HG02870 (cell line): ENCODE data around the gene NPPB.
"Not testable (repeated sequence)": the region's sequence is repeated elsewhere in the genome, so short reads cannot be mapped to it uniquely, and the experiment has no call there.

ENCODE experiments used
- ATAC-seq: cut with Tn5 transposase; IDR thresholded peaks from one replicate; pipeline ENCODE4 v1.9.1; 2021; ENCODE audit warnings: mild to moderate bottlenecking, moderate library complexity; ENCODE audit not compliant: unreplicated experiment

NPPB gene

DNA sequence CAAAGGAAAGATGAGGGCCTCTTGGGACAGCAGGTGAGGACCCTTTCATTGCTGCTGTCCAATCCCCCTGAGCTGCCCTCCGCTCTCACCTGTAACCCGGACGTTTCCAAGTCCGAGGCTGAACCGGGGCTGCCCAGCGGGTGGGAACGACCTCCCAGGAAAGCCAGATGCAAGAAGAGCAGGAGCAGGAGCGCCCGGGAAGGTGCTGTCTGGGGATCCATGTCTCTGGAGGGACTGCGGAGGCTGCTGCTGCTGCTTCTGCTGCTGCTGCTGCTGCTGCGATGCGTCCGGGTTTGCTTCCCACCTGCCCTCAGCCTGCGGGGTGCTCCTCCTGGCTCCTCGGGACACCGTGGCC lies at the start of gene NPPB:
Gene NPPB, minus strand, starts transcription at position 333 of the 355 bp plus-strand sequence. Its CDS starts 112 bp downstream, at position 221.
- ATAC-seq: no peak

DNA sequence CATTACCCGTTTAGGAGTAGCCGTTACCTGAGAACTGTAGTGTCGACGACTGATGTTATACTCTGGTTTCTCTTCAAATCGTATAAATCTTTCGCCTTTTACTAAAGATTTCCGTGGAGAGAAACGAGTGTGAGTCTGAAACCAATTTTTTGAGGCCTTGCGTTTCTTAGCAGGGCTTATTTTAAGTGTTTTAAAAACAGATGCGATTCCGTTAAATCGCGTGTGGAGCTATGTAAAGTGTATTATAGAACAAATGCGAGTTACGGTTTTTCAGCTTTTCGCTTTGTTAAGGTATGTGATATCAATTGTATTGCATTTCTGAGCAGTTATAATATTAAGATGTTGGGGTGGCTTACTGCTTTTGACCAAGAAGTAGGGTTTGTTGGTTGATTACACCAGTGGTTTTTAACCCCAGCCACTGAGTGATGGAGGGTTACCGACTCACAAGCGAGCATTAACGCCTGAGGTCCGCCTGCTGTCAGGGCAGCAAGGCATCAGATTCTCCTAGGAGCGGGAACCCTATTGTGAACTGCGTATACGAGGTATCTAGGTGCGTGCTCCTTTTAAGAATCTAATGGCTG lies 49.4 kb upstream of the NPPB start:
- ATAC-seq: peak; percentile 52

DNA sequence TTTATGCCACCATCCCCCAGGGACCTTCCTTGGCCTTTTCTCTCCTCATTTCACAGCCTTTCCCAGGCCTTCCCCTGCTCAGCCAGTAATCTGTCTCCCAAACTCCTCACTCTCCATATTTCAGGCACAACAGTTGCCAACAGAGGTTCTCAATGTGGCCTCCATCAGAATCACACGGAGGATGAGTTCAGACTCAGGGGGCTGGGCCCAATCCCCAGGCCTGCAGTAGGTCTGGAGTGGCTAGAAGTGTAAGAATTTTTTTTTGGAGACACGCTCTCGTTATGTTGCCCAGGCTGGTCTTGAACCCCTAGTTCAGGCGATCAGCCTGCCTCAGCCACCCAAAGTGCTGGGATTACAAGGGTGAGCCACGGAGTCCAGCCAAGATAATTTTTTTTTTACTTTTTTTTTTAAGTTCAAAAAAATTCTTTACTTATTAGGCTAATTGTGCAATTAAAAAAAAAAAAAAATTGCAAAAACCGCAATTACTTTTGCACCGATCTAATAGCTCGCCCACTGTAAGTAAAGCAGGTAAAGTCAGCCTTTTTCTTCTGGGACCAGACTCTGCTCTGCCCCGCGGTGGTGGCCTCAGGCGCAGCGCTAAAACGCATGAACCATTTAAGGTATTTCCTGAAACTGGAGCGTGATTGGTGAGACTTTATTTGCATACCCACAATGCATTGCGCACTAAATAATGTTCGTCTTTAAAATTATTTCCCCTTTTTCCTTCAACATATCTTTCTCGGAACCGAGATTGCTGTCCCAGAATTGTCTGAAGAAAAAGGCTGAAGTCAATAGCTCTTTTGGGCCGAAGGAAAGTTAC lies 48.7 kb upstream of the NPPB start:
- peak; percentile 40 for ATAC-seq

DNA sequence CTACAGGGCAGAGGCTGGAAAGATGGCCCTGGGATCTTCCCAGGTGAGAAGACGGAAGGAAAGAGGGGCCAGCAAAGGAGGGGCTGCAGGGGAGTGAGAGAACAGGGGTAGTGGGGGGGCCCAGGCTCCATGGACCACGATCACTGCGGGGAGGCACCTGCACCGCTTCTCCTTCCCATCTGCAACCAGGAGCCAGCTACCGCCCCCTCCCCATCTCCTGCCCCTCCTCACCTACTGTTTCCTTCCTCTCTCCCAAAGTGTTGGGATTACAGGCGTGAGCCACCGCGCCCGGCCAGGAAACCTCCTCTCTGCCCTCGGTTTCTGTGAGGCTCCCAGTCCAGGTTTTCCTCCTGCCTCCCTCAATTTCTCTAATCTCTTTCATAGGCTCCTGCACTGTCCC lies 48.1 kb upstream of the NPPB start:
- ATAC-seq: no peak

DNA sequence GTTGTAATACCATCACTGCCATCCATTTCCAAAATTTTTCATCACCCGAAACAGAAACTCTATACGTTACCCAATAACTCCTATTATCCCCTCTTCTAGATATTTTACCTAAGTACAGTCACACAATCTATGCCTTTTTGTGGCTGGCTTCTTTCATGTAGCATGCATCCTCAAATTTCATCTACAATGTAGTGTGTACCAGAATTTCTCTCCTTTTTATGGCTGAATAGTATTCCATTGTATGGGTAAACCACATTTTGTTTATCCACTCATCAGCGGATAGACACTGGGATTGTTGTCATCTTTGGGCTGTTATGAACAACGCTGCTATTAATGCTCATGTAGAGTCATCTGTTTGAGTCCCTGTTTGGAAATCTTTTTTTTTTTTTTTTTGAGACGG lies 46.2 kb upstream of the NPPB start:
- no peak for ATAC-seq

DNA sequence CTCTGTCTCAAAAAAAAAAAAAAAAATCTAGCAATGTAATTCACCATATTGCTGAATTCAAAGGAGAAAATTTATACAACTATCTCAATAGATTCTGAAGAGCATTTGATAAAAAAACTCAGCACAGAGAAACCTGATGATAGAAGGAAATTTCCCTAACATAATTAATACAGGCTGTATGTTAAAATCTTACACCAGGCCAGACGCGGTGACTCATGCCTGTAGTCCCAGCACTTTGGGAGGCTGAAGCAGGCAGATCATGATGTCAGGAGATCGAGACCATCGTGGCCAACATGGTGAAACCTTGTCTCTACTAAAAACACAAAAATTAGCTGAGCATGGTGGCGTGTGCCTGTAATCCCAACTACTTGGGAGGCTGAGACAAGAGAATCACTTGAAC lies 45.4 kb upstream of the NPPB start:
- not testable (repeated sequence) for ATAC-seq

DNA sequence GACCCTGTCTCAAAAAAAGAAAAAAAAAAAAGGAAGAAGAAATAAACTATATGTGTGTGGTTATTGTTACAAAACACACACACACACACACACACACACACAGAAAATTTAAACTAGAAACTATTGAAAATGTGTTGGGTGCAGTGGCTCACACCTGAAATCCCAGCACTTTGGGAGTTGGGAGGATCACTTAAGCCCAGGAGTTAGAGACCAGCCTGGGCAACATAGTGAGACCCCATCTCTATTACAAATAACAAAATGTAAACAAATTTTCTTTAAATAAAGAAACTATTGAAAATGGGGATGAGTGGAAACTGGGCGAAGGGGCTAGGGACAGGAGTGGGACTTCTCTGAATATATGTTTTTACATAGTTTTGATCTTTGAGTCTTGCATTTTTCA lies 44.5 kb upstream of the NPPB start:
- ATAC-seq: no peak

DNA sequence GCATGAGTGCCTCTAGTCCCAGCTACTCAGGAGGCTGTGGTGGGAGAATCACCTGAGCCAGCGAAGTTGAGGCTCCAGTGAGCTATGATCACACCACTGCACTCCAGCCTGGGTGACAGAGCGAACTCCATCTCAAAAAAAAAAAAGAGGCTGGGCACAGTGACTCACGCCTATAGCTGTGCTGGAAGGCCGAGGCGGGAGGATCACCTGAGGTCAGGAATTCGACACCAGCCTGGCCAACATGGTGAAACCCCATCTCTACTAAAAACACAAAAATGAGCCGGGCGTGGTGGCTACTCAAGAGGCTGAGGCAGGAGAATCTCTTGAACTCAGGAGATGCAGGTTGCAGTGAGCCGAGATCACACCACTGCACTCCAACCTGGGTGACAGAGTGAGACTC lies 42.7 kb upstream of the NPPB start:
- ATAC-seq: not testable (repeated sequence)

DNA sequence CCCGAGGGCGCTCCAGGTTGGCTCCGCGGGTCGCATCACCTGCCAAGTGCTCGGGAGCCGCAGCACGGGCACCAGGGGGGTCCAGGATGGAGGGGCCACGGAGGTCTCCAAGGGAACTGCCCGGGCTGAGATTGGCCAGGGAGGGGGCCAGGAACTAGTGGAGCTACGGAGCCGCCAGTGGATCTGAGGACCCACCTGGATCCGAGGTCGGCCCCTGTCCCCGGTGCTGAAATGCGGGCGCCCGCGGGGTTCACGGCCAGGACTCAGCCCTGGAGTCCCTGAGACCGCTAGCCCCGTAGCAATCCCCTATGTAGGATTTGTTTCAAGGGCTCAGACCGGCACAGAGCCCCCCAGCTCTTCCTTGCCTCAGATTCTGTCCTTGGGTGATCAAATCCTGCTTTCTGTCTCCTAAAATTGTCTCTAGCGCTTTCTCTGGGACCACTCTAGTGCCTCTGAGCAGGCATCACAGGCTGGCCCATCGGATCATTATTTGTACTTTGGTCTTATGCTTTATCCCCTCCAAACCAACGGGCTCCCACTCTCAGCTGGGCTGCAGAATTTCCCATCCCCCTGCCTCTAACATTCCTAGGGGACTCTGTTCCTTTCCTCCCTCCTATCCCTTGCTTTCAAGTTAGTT lies 40.2 kb upstream of the NPPB start:
- ATAC-seq: no peak

DNA sequence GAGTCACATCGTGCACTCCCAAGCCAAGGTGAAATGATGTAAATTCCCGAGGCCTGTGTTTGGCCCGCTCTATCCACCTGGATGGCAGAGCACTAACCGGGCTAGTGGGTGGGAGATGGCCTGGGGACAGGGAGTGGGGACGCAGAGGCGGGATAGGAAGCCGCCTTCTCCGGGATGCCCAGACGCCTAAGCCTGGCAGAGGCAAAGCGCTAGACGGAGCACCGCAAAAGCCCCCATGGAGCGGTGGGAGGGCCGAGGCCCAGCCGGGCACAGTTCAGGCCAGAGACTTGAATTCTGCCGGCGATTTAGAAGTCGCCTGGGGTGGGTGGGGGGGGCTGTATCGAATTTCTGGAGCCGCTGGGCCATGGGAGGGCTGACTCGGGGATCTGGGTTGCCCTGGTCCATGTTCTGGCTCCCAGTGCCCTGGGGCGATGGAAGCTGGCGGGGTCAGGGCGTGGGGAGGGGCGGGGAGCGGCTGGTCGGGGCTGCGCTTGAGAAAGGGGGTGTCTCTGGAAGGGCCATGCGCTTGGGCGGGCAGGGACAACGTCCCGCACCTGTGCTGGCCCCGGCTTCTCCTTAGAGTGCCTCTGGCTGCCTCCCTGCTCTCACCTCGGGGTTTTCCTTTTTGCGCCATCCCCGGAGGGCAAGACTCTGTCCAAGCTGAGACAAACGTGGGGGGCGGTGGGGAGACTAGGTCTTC lies 39.5 kb upstream of the NPPB start:
- ATAC-seq: no peak

DNA sequence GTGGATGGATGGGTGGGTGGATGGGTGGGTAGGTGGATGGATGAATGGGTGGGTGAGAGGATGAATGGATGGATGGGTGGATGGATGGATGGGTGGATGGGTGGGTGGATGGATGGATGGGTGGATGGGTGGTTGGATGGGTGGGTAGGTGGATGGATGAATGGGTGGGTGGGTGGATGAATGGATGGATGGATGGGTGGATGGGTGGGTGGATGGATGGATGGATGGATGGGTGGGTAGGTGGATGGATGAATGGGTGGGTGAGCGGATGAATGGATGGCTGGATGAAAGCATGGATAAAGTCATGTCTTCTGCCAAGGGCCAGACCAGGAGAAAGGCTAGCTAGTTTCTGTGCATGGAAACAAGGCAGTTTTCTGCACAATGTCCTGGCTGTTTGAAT lies 35.8 kb upstream of the NPPB start:
- ATAC-seq: not testable (repeated sequence)

DNA sequence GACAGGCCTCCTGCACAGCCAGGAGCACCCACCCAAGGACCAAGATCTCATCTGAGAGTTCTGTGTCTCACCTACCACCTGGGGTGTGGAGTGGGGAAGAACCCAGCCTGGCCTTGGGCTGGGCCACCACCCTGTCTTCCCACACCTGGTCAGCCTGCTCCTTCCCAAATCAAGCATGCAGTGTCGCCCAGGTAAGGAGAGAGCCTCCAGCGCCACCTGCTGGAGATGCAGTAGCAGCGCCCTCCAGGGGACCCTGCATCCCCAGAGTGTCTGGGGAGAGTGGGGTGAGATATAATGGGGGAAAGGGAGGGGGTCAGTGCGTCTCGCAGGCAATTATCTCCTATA lies 35.1 kb upstream of the NPPB start:
- no peak for ATAC-seq

DNA sequence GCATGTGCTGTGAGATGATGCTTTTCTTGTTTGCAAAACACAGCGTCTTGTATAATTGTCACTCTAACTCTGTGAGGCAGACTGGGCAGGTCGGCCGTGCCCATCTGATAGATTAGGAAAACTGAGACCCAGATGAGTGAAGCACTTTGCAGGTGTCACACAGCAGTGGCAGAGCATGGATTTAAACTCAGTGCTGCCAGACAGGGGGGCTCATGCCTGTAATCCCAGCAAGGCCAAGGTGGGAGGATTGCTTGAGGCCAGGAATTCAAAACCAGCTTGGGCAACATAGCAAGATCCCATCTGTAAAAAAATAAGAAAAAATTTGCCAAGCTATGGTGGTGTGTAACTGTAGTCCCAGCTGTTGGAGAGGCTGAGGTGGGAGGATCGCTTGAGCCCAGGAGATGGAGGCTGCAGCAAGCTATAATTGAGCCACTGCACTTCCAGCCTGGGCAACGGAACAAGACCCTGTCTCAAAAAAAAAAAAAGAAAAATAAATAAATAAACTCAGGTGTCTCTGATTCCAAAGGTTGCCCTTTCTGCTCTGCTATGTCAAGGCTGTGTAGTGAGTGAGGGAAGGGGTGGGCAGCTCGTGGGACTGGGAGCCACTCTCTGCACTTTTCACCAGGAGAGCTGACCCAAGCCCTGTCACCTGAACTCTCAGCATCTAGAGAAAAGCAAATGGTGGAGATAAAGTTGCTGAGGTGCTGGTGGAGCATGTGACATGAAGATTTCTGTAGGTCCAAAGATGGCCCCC lies 32.9 kb upstream of the NPPB start:
- ATAC-seq: no peak

DNA sequence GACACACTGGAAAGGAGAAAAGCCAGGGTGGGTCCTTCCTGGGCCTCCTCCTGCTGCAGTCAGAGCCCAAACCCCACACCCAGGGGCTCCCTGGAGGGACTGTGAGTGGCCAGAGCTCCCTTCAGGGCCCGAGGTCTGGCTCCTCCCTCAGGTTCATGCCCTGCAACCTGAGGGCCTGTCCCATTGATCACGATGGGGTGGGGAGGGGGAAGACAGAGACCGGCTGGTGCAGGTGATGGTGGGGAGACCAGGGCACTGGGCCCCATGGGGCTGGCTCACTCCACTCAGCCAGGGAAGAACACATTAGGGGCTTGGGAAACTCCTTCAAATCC lies 30.1 kb upstream of the NPPB start:
- ATAC-seq: no peak

DNA sequence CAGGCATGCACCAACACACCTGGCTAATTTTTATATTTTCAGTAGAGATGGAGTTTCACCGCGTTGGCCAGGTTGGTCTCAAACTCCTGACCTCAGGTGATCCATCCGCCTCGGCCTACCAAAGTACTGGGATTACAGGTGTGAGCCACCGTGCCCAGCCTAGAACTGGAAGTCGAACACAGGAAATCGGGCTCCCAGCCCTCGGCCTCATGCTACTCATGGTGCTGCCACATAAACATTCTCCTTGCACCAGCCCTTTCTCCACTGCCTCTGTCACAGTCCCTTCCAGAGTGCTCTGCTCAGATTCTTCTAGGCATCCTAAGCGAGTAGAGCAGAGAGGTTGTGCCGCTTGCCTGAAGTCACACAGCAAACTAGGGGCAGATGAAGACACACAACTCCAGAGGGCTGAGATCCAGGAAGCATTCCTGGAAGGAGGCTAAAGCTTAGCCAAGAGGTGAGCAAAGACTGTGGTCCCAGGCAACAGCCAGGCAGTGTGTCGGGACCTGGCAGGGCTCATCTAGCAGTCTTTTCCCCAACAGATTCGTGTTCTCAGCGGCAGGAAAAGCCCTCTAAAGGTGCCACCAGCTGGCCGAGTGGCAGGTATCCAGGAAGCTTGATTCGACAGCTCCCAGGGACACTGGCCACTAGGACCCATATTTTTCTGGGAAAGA lies 29.6 kb upstream of the NPPB start:
- ATAC-seq: no peak

DNA sequence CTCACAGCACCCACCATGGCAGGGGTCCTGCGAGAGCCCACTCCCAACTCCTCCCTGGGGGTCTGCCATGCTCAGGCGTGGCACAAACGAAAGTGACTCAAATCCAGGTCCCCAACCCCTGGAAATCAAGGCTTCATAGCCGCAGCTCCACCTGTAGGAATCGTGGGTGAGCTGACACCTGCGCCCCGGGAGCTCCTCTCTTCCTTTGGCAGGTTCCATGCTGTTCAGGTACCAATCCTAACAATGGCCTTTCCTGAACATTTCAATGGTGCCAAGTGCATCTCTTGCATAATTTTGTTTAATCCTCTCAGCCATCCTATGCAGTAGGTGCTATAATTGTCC lies 28.9 kb upstream of the NPPB start:
- ATAC-seq: no peak

DNA sequence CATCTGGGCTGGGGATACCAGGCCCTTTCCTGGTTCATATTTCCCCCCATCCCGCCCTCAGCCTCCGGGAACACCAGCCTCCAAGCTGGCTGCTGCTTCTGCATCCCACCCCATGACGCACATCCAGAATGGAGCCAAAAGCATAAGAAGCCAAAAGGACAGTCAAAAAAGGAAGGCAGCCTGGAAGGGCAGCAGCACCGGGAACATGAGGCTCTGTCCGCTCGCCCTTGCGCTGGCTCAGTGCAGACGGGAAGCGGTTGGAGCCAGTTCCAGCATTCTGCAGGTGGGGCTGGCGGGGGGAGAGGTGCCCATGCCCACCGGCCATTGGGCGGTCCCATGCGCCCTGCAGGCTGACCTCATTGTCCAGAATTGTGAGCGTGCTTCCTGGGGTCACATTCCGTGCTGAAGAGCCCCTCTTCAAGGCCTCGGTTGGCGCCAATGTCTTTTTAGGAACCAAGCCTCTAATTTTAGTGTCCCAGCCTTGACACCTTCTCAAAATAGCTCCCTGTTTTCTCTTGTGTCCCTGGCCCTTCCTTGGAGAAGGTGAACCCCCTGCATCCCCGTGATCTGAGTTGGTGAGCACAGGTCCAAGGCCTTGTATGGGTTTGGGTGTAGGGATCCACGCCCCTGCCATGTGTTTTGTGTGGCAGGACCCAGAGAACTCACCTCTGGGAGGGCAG lies 28.4 kb upstream of the NPPB start:
- ATAC-seq: no peak

DNA sequence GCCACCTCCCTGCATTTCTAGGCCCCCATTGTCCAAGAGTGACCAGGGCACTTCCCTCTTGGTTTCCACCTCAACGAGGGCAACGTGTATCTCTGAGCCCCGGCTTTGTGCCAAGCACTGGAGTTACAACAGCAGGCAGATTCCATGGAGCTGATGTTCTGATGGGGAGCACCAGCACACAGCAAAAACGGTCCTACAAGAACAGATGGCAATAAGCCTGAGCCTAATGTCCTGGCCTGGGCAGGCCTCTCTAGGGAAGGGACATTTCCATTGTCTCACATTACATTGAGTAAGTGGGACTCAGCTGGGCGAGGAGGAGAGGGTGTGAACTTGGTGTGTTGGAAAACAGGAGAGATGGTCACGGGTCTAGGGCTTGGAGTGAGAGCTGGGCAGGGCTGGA lies 27.2 kb upstream of the NPPB start:
- ATAC-seq: no peak

DNA sequence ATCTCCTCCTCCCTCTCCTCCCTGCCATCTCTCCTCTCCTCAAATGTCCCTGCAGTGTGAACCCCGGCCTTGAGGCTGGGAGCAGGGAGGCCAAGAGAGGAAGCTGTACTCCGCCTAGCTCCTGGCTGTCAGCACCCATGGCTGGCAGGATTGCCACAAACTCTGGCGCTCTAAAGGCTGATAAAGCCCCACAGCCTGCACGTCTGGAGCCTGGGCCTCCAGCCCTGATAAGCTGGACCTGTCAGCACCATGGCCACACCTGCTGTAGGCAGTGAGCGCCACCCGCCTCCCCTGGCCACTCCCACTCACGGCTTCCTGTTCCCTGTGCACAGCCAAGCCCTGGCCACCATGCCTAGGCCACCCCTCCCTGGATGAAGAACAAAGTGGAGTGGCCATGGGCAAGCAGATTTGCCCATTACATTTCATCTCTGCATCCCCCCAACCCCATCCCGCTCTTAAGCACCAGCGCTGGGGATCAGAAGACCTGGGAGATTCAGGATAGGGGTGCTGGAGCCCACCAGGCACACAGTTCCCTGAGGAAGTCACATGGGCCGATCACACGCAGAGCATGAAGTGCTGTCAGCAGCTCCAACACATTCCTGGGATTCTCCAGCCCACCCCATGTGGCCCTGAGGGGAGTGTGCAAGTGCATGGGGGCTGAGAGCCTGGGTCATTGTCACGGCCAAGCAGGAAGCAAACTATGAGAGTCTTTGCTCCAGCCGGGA lies 24.2 kb upstream of the NPPB start:
- no peak for ATAC-seq
